ENCODE measurements around the gene SLIT3.

- no peak for TF ChIP-seq CTCF (IDR thresholded peaks at IDR 0.05)
- TF ChIP-seq POLR2A (IDR thresholded peaks at IDR 0.05): no peak
- TF ChIP-seq POLR2AphosphoS5 (IDR thresholded peaks at IDR 0.05): no peak
- no peak for TF ChIP-seq EP300 (IDR thresholded peaks at IDR 0.05)
These were observed 491.7 kb downstream of the SLIT3 start for GRCh38 chr5:168809218-168809617.

Data from suprapubic skin (tissue), 4 donors.